WTC11 (cell line): Measurements from ENCODE around the gene RETSAT.

ENCODE experiments used
- CTCF ChIP-seq: fragments of 200-600 bp; IDR thresholded peaks from 2 replicates; pipeline ENCODE4 v1.8.0; 2022; ENCODE audit warnings: antibody characterized with exemption
- ESRRA ChIP-seq: sonication (generic); formaldehyde crosslinking; IDR thresholded peaks from 2 replicates; pipeline ENCODE4 v1.8.1; 2022; ENCODE audit warnings: mild to moderate bottlenecking, missing genetic modification reagents, borderline replicate concordance
- USF2 ChIP-seq: sonication (generic); formaldehyde crosslinking; IDR thresholded peaks from 2 replicates; pipeline ENCODE4 v1.8.1; 2023; ENCODE audit warnings: mild to moderate bottlenecking, missing genetic modification reagents, moderate library complexity

GRCh38 chr2:85323351-85323987, 30.9 kb downstream of the RETSAT start:
- TF ChIP-seq ESRRA (CRISPR knock-in tag), result no peak
- TF ChIP-seq CTCF, result no peak
- no peak for TF ChIP-seq USF2 (CRISPR knock-in tag)
